ENCODE data around the gene CYP46A1. TPM values are rescaled to one million over a fixed set of nuclear protein-coding genes. Genes with fewer than 3 reads are reported as not detected.
"Not testable (repeated sequence)": the region's sequence is repeated elsewhere in the genome, so short reads cannot be mapped to it uniquely, and the experiment has no call there.

CYP46A1 gene
- polyA plus RNA-seq (2013, experiment 1 of 2; ENCODE audit: insufficient read length), result 0.14 TPM
- polyA plus RNA-seq (2013, experiment 2 of 2; ENCODE audit: insufficient read length), result 0.30 TPM

- peak; percentile 99 for DNase-seq
Measured at GRCh38 chr14:99683619-99684409, at the start of gene CYP46A1. CYP46A1 (plus strand) TSS chr14:99684298; CDS start chr14:99684418, 120 bp downstream.

- DNase-seq, result no peak
Measured at GRCh38 chr14:99634443-99634842, 49.7 kb upstream of the CYP46A1 start.

DNA sequence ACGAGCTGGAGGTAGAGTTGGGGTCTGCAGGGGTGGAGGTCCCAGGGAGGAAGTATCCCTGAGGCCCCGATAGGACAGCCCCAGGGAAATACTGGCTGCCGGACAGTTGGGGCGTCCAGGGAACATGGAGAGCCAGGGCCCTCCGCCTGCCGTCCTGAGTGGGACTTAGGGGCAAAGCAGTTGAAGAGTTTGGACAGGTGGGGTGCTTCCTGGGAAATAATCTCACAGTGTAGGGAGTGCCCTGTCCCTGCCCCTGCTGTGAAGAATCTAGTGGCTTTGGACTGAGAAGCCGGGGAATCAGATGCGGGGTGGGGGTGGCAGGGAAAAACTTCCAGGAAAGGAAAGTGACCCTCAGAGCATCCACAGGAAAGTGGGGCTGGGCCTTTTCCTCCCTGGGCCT is 49.0 kb upstream of the CYP46A1 start:
- DNase-seq, result no peak

GRCh38 chr14:99636487-99636886 is 47.6 kb upstream of the CYP46A1 start:
- no peak for DNase-seq

- no peak for DNase-seq
Measured at GRCh38 chr14:99637624-99638023, 46.5 kb upstream of the CYP46A1 start.

DNA sequence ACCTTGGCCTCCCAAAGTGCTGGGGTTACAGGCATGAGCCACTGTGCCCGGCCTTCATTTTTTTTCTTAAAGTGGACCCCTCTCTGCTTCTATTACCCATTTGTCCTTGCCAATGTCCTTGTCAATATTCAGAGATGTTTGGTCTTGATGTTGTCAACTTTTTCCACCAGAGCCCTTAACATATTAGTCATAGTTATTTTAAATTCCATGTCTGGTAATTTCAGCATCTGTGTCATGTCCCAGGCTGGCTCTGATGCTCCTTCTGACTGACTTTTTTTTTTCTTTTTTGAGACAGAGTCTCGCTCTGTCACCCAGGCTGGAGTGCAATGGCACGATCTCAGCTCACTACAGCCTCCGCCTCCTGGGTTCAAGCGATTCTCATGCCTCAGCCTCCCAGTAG is 41.3 kb upstream of the CYP46A1 start:
- DNase-seq, result not testable (repeated sequence)

GRCh38 chr14:99643343-99643742 is 40.8 kb upstream of the CYP46A1 start:
- no peak for DNase-seq

DNA sequence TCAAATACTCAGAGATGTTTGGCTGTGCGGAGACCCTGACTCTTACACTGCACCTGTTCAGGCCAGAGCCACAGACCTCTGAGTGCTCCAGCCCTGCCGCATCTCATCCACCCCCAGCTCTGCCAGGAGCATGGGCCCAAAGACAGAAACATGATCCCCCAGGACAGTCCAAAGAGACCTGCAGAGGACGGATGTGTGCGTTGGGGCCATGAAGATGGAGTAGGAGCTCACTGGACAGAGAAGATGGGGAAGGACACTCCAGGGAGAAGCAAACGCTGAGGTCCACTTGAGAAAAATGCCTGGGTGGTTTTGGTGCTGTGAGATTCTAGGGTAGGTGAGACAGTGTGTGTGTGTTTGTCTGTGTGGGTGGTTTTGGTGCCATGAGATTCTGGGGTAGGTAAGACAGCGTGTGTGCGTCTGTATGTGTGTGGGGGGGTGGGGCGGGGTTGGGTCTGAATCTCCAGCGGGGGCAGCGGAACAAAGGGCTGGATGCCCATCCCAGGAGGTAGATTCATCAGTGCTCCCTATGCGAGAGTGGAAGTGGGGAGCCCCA is 40.0 kb upstream of the CYP46A1 start:
- no peak for DNase-seq

GRCh38 chr14:99644723-99645544 is 39.2 kb upstream of the CYP46A1 start, which contains the start of gene HHIPL1:
HHIPL1 (plus strand) TSS chr14:99645129; CDS start chr14:99645208, 79 bp downstream.
- peak; percentile 32 for DNase-seq

DNA sequence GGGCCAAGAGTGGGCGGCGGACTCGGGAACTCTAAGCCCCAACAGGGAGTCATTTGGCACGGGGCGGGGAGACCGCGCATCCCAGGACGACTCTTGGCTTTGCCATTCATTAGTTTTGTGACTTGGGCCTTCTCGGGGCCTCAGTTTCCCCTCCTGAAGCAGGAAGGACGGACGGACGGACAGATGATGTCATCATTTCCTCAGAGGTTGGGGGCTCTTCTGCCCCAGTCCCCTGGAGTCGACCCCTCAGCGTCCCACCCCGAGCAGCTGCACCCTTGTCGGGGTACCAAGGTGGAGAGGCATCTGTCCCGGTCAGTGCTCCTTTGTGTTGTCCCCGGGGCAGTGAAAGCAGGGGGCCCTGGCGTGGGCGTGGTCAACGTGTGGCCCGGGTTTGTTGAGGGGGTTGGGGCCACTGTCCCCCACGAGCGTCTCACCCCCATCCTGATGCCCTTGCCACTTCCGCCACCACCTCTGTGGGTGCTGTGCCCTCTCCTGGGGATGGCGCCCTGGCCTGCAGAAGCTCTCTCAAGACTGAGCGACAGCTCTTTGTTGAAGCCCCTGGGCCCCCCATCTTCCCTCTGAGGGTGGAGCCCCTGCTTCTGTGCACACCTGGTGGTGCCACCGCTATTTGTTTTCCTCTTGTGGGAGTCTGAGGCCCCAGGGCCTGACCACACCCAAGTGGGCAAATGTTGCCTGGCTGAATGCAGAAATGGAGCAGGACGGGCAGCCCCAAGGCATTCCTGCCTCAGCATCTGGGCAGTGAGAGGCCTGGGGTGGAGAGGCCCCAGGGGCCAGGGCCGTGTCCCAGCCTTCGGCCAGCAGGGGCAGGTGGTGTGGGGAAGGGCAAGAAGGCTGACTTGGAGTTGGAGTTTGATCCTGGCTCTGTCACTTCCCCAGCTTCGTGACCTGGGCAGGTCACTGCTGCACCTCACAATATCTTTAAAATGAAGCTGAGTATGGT is 38.3 kb upstream of the CYP46A1 start:
- DNase-seq, result no peak

DNA sequence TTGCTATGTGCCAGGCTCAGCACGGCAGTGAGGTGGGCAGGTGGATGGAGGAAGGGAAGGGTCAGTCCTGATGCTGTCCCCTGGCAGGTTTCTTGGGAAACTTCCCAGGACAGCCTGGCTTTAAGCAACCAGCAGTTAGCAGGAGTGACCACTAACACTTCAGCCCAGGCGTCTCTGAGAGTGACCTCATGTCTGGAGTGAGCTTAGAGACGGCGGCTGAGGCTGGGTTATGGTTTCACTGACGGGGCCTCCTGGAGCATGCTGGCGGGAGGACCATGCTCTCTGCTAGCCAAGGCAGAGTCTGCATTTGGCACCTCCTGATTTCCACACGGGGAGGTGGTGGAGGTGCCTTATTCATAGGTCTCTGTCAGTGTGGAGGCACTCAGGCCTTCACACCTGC is 36.7 kb upstream of the CYP46A1 start:
- peak; percentile 21 for DNase-seq

DNA sequence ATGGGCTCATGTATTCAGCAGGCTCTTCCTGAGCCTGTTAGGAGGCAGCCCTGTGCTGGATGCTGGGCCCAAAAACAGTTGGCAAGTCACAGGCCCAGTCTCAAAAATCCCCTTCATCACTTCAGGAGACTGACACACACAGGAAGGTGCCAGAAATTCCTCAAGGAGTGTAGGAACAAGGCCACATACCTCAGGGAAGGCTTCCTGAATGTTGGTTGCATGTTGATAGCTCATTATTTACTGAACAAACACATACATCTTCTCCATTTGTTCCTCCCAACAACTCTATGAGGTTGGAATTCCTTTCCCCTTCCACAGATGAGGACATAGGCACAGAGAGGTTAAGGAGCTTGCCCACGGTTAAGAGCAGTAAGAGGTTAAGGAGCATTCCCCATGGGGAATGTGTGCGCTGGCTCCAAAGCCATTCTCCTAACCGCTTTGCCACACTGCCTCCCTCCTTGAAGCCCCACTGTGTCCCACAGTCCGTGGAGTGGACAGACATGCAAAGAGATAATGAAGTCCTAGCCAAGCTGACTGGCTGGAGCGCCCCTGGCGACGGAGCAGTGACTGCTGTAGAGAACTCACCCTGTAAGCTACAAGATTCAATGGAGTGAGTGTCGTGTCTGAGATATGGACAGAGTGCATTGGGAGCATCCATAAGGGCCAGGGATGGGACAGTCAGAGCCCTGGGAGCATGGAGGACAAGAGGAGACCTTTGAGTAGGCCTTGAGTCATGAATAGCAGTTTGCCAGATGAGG is 35.9 kb upstream of the CYP46A1 start:
- no peak for DNase-seq

DNA sequence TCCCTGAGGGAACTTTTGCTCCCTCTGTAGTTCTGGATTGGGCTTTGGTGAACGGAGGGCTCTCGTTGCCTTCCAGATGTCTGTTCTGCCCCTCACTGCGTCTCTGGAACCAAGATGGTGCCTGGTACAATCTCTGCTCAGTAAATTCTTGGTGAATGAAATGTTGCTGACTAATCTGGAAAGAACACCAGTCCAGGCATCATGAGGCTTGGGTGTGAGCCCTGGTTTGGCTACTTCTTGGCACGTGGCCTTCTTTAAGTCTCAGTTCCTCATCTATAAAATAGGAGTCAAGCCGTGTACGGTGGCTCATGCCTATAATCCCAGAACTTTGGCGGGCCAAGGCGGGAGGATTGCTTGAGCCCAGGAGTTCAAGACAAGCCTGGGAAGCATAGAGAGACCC is 34.9 kb upstream of the CYP46A1 start:
- peak; percentile 66 for DNase-seq

- no peak for DNase-seq
Measured at GRCh38 chr14:99649643-99650042, 34.5 kb upstream of the CYP46A1 start.

GRCh38 chr14:99650189-99650588 is 33.9 kb upstream of the CYP46A1 start:
- DNase-seq, result peak; percentile 20

- DNase-seq, result no peak
Measured at GRCh38 chr14:99651953-99652746, 31.9 kb upstream of the CYP46A1 start.

GRCh38 chr14:99654235-99654985 is 29.7 kb upstream of the CYP46A1 start:
- peak; percentile 67 for DNase-seq

GRCh38 chr14:99655521-99655920 is 28.6 kb upstream of the CYP46A1 start:
- no peak for DNase-seq

DNA sequence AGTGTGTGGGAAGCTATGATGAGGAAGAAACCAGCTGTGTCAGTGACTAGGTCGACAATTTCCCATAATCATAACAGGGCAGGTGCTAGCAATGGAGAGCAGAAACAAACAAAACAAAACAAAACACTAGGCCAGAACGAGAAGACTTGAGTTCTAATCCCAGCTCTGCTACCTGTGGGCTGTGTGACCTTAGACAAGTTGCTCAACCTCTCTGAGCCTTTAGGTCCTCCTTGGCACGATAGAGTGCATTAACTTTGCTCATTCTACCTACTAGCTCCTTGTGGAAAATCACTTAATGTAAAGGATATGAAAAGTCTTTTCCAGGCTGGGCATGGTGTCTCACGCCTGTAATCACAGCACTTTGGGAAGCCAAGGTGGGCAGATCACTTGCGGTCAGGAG is 27.9 kb upstream of the CYP46A1 start:
- no peak for DNase-seq
